SK-N-SH (cell line): Measurements from ENCODE around the gene IFT25. TPM values are rescaled to one million over a fixed set of nuclear protein-coding genes. Genes with fewer than 3 reads are reported as not detected.

Source experiments
- CTCF ChIA-PET: fragments of 300-600, 350-600 bp; formaldehyde crosslinking; extraction: SDS; loops from one replicate; lab custom pipeline; 2021; lab: Yijun Ruan, JAX
- POLR2A ChIA-PET: fragments of 350-600 bp; sonication (Branson Sonifier 250); formaldehyde crosslinking; extraction: SDS; loops from one replicate; lab custom pipeline; 2020; ENCODE audit warnings: antibody characterized with exemption, inconsistent platforms; lab: Yijun Ruan, JAX
- DNase-seq: peaks from one replicate; pipeline ENCODE4 v3.0.0; 2012
- H2AFZ ChIP-seq: fragments of 200-600 bp; sonication (generic); 2 replicates; pipeline ENCODE4 v1.8.1; 2016; ENCODE audit warnings: antibody characterized with exemption, mild to moderate bottlenecking, low read depth
- H3F3A ChIP-seq: fragments of 200-600 bp; sonication (generic); replicated peaks from 2 replicates; pipeline ENCODE3; 2016; ENCODE audit warnings: antibody characterized with exemption, mild to moderate bottlenecking; ENCODE audit not compliant: insufficient read depth
- H3K27ac ChIP-seq, 2 experiments: fragments of 200-500 bp in 1 of 2; fragments of 200-600 bp in 1 of 2; sonication (Bioruptor generic) in 1 of 2; sonication (generic), shearing (Covaris generic) in 1 of 2; 2 replicates each; pipeline versions ENCODE4 v1.5.1 to v1.6.1; 2014 to 2016; ENCODE audit warnings: low read depth in 2 of 2, inconsistent platforms in 1 of 2, low read length in 1 of 2, mild to moderate bottlenecking in 1 of 2, mixed read lengths in 1 of 2
- H3K27me3 ChIP-seq: fragments of 200-600 bp; sonication (generic), shearing (Covaris generic); 2 replicates; pipeline ENCODE4 v1.6.1; 2016; ENCODE audit warnings: mixed run types; ENCODE audit not compliant: insufficient read depth
- H3K36me3 ChIP-seq, 2 experiments: fragments of 200-500 bp in 1 of 2; fragments of 200-600 bp in 1 of 2; sonication (Bioruptor generic) in 1 of 2; sonication (generic) in 1 of 2; replicated peaks in 1 of 2; 2 replicates each; pipeline versions ENCODE3 to v1.5.1; 2014 to 2016; ENCODE audit warnings: low read length in 1 of 2, mild to moderate bottlenecking in 1 of 2; ENCODE audit not compliant: insufficient read depth in 2 of 2, control insufficient read depth in 1 of 2
- H3K4me1 ChIP-seq, 2 experiments: fragments of 200-500 bp in 1 of 2; fragments of 200-600 bp in 1 of 2; sonication (Bioruptor generic) in 1 of 2; sonication (generic), shearing (Covaris generic) in 1 of 2; 2 replicates each; pipeline versions ENCODE4 v1.5.1 to v1.6.1; 2014 to 2016; ENCODE audit warnings: low read depth in 1 of 2, low read length in 1 of 2, mixed run types in 1 of 2; ENCODE audit not compliant: insufficient read depth in 2 of 2, control insufficient read depth in 1 of 2
- H3K4me2 ChIP-seq: fragments of 200-600 bp; sonication (generic), shearing (Covaris generic); 2 replicates; pipeline ENCODE4 v1.6.1; 2017; ENCODE audit warnings: mixed run types
- H3K4me3 ChIP-seq, 2 experiments: fragments of 200-500 bp in 1 of 2; fragments of 200-600 bp in 1 of 2; sonication (Bioruptor generic) in 1 of 2; sonication (generic), shearing (Covaris generic) in 1 of 2; 2 replicates each; pipeline versions ENCODE4 v1.5.1 to v1.8.1; 2014 to 2016; ENCODE audit warnings: low read depth in 2 of 2, inconsistent platforms in 1 of 2, low read length in 1 of 2, mild to moderate bottlenecking in 1 of 2, mixed read lengths in 1 of 2, moderate library complexity in 1 of 2
- H3K79me2 ChIP-seq: fragments of 200-600 bp; sonication (generic); 2 replicates; pipeline ENCODE4 v1.8.1; 2017; ENCODE audit warnings: mild to moderate bottlenecking; ENCODE audit not compliant: insufficient read depth
- H3K9ac ChIP-seq: fragments of 200-600 bp; sonication (generic); 2 replicates; pipeline ENCODE4 v1.6.1; 2017; ENCODE audit warnings: mixed run types
- H3K9me2 ChIP-seq: fragments of 200-600 bp; sonication (generic); 2 replicates; pipeline ENCODE4 v1.6.1; 2017; ENCODE audit warnings: mixed run types
- H3K9me3 ChIP-seq: fragments of 200-600 bp; sonication (generic); 2 replicates; pipeline ENCODE4 v1.6.1; 2017; ENCODE audit warnings: mixed run types, mild to moderate bottlenecking, moderate library complexity
- H4K20me1 ChIP-seq: fragments of 200-600 bp; sonication (generic); 2 replicates; pipeline ENCODE4 v1.6.1; 2017; ENCODE audit warnings: mild to moderate bottlenecking, mixed run types; ENCODE audit not compliant: insufficient read depth
- CHD2 ChIP-seq: fragments of 150-350 bp; IDR thresholded peaks from 2 replicates; pipeline ENCODE4 v1.6.1; 2018; ENCODE audit warnings: low read length; ENCODE audit not compliant: partially characterized antibody
- EZH2phosphoT487 ChIP-seq: fragments of 200-600 bp; sonication (generic); IDR thresholded peaks from 2 replicates; pipeline ENCODE4 v1.6.1; 2017; ENCODE audit warnings: low read depth, mixed run types, mild to moderate bottlenecking, antibody characterized with exemption, moderate library complexity, borderline replicate concordance
- FOXM1 ChIP-seq: IDR thresholded peaks from 2 replicates; pipeline ENCODE4 v1.4.0; 2012; ENCODE audit warnings: low read depth, mild to moderate bottlenecking
- GABPA ChIP-seq: IDR thresholded peaks from 2 replicates; pipeline ENCODE4 v1.4.0; 2012; ENCODE audit warnings: low read depth, mild to moderate bottlenecking
- GATA2 ChIP-seq: sonication (generic); formaldehyde crosslinking; IDR thresholded peaks from 2 replicates; pipeline ENCODE4 v1.5.0; 2020; ENCODE audit warnings: mild to moderate bottlenecking, missing genetic modification reagents
- IRF3 ChIP-seq: fragments of 150-350 bp; IDR thresholded peaks from 2 replicates; pipeline ENCODE4 v1.6.1; 2016; ENCODE audit warnings: mild to moderate bottlenecking, low read depth, low read length
- MEF2A ChIP-seq: IDR thresholded peaks from 2 replicates; pipeline ENCODE4 v1.4.0; 2012; ENCODE audit warnings: low read depth, borderline replicate concordance
- MXI1 ChIP-seq: IDR thresholded peaks from 2 replicates; pipeline ENCODE4 v1.6.1; 2012; ENCODE audit warnings: mild to moderate bottlenecking, low read depth, low read length, improper control_type of control experiment
- NRF1 ChIP-seq: IDR thresholded peaks from 2 replicates; pipeline ENCODE4 v1.6.1; 2012; ENCODE audit warnings: low read depth, mild to moderate bottlenecking, low read length
- PBX3 ChIP-seq: IDR thresholded peaks from 2 replicates; pipeline ENCODE4; 2012
- RCOR1 ChIP-seq: fragments of 150-350 bp; IDR thresholded peaks from 2 replicates; pipeline ENCODE4 v1.6.1; 2017; ENCODE audit warnings: antibody characterized with exemption, low read length
- REST ChIP-seq: IDR thresholded peaks from 2 replicates; pipeline ENCODE4 v1.6.1; 2012; ENCODE audit warnings: mild to moderate bottlenecking, low read depth, low read length, moderate library complexity
- SIN3A ChIP-seq: IDR thresholded peaks from 2 replicates; pipeline ENCODE4 v1.6.1; 2012; ENCODE audit warnings: low read depth, mild to moderate bottlenecking, low read length, moderate library complexity, borderline replicate concordance
- SMC3 ChIP-seq: IDR thresholded peaks from 2 replicates; pipeline ENCODE4 v1.6.1; 2012; ENCODE audit warnings: low read depth, low read length, improper control_type of control experiment
- TEAD4 ChIP-seq: IDR thresholded peaks from 2 replicates; pipeline ENCODE4 v1.4.0; 2012; ENCODE audit warnings: mild to moderate bottlenecking, borderline replicate concordance; ENCODE audit not compliant: insufficient read depth
- USF1 ChIP-seq: IDR thresholded peaks from 2 replicates; pipeline ENCODE4 v1.4.0; 2012; ENCODE audit warnings: low read depth, borderline replicate concordance
- USF2 ChIP-seq: fragments of 150-350 bp; IDR thresholded peaks from 2 replicates; pipeline ENCODE4 v1.6.1; 2017; ENCODE audit warnings: antibody characterized with exemption, low read length, low read depth, borderline replicate concordance
- YY1 ChIP-seq: IDR thresholded peaks from 2 replicates; pipeline ENCODE4 v1.4.0; 2012; ENCODE audit warnings: low read depth, mild to moderate bottlenecking
- WGBS: methylation state at CpG from one replicate; pipeline ENCODE4 v1.1.6; 2017; ENCODE audit warnings: low lambda C conversion rate; 5-methylcytosine and 5-hydroxymethylcytosine counted together
- polyA plus RNA-seq, 3 experiments: library from polyadenylated mRNA; depleted of rRNA; stranded (reverse); fragments of >200 nt; gene quantifications; 2 replicates each; pipeline ENCODE4 v1.2.3, GENCODE V29; 2012
- TF ChIP-seq, protein P1 (sequence below): IDR thresholded peaks from 2 replicates; pipeline ENCODE4 v1.4.0; 2012; ENCODE audit warnings: low read depth
- TF ChIP-seq, protein P2 (sequence below): IDR thresholded peaks from 2 replicates; pipeline ENCODE4 v1.4.0; 2012; ENCODE audit warnings: low read depth, borderline replicate concordance

IFT25 gene
- polyA plus RNA-seq, 1 of the 3 experiments (the other 2 are of a cell fraction), result 25.7 TPM

DNA sequence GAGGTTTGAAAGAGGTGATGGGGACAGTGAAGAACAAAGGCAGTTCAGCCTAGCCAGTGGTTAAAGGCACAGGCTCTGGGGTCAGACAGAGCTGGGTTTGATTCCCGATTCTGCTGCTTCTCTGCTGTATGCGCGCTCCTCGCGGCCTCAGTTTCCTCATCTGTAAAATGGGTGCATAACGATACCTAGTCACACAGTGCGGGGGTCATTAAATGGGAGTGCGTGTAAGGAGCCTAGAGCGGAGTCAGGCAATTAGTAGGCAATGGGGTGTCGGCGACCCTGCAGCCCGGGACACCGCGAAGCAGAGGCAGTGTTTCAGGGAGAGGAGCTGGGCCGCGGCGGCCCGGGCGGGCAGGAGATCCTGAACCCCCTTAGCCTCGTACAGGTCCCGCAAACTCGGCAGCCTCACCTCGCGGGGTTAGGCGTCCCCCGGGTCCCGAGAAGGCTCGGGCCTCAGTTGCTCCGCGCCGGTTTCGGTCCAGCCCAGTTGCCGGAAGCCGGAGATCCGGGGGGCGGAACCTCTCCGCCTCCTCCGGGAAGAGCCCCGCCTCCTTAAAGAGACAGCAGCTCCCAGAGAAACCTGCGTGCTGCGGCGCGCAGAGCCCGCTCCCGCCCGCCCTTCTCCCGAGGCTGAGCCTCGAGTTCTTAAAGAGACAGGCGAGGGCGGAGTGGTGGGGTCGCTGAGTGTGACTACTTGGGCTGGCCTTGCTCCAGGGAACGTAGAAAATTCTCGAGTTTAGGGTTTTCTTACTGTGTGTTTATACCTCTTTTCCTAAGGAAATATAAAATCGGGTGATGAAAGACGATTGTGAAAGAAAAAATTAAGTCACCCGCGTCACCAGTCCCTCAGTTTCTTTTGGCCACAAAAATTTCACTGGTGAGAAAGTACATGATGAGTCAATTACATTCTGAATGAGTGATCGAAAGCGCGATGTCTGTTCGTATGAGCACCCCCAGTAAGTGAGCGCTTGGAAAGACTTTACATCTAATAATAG lies 55.9 kb downstream of the IFT25 start, which contains the start of gene YIPF1:
Gene YIPF1 (minus strand): TSS at position 494 of the 995 bp plus-strand sequence. CDS start 860 bp downstream, outside the sequence.
- H3K9ac ChIP-seq, result peak within 1 kb of the TSS; percentile 71
- H3K9me2 ChIP-seq, result no peaks in the 10 kb centered on the region
- ChIA-PET POLR2A (interaction anchor here (1.8 kb wide), 1 partner anchor 56 kb away, joined by 4 read pairs; the partner anchor contains the start of genes IFT25 and LRRC42), CTCF (interaction anchor here (0.5 to 7.4 kb wide), 8 partner anchors 10 to 904 kb away, joined by 3 to 38 read pairs (median 3); no protein-coding TSS in a partner anchor)
- peak within 1 kb of the TSS; percentile 80 to 100 for H3K4me3 ChIP-seq
- under 1% methylated on average over 60 of the region's 62 CpGs for WGBS
- H2AFZ ChIP-seq, result peak within 1 kb of the TSS; percentile 84
- H3K4me2 ChIP-seq, result peak within 1 kb of the TSS; percentile 70
- H3F3A ChIP-seq, result peaks cover 2% of the 10 kb centered on the region
- H3K9me3 ChIP-seq, result no peaks in the 10 kb centered on the region
- peaks cover 8 to 10% of the 10 kb centered on the region in 2 experiments for H3K36me3 ChIP-seq
- DNase-seq, result peak; percentile 94
- peak within 1 kb of the TSS; percentile 54 to 75 for H3K27ac ChIP-seq
- no peaks in the 10 kb centered on the region for H4K20me1 ChIP-seq
- no peaks in the 10 kb centered on the region for H3K79me2 ChIP-seq
- no peaks in the 10 kb centered on the region for H3K27me3 ChIP-seq
- peaks cover 0 to 7% of the 10 kb centered on the region in 2 experiments; a peak in 2 of 4 replicates for H3K4me1 ChIP-seq
- TF ChIP-seq PBX3, result no peak; the same call in none of the 2 replicates
- no peak for TF ChIP-seq SMC3
- TF ChIP-seq MXI1, result no peak; the same call in 1 of the 2 replicates
- peak; percentile 78 for TF ChIP-seq GABPA
- TF ChIP-seq, protein P1, sequence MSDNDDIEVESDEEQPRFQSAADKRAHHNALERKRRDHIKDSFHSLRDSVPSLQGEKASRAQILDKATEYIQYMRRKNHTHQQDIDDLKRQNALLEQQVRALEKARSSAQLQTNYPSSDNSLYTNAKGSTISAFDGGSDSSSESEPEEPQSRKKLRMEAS, result peak; percentile 93
- TF ChIP-seq, protein P2, sequence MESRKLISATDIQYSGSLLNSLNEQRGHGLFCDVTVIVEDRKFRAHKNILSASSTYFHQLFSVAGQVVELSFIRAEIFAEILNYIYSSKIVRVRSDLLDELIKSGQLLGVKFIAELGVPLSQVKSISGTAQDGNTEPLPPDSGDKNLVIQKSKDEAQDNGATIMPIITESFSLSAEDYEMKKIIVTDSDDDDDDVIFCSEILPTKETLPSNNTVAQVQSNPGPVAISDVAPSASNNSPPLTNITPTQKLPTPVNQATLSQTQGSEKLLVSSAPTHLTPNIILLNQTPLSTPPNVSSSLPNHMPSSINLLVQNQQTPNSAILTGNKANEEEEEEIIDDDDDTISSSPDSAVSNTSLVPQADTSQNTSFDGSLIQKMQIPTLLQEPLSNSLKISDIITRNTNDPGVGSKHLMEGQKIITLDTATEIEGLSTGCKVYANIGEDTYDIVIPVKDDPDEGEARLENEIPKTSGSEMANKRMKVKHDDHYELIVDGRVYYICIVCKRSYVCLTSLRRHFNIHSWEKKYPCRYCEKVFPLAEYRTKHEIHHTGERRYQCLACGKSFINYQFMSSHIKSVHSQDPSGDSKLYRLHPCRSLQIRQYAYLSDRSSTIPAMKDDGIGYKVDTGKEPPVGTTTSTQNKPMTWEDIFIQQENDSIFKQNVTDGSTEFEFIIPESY, result no peak
- TF ChIP-seq NRF1, result no peak
- TF ChIP-seq CHD2, result no peak
- 0 out of 2 replicates have a peak, but pooled peaks have one; percentile 3 for TF ChIP-seq YY1
- TF ChIP-seq REST, result no peak
- TF ChIP-seq IRF3, result no peak
- no peak for TF ChIP-seq SIN3A
- no peak for TF ChIP-seq GATA2
- TF ChIP-seq USF1, result no peak
- no peak for TF ChIP-seq USF2
- no peak for TF ChIP-seq TEAD4
- no peak for TF ChIP-seq EZH2phosphoT487
- peak; percentile 69 for TF ChIP-seq MEF2A
- TF ChIP-seq FOXM1, result no peak
- TF ChIP-seq RCOR1, result no peak
